HG02759 (cell line): ENCODE measurements around the gene DPP6.
"Not testable (repeated sequence)": the region's sequence is repeated elsewhere in the genome, so short reads cannot be mapped to it uniquely, and the experiment has no call there.

Experiments
- ATAC-seq: cut with Tn5 transposase; IDR thresholded peaks from one replicate; pipeline ENCODE4 v1.9.1; 2021; ENCODE audit warnings: mild to moderate bottlenecking, moderate library complexity; ENCODE audit not compliant: unreplicated experiment

DPP6 gene

DNA sequence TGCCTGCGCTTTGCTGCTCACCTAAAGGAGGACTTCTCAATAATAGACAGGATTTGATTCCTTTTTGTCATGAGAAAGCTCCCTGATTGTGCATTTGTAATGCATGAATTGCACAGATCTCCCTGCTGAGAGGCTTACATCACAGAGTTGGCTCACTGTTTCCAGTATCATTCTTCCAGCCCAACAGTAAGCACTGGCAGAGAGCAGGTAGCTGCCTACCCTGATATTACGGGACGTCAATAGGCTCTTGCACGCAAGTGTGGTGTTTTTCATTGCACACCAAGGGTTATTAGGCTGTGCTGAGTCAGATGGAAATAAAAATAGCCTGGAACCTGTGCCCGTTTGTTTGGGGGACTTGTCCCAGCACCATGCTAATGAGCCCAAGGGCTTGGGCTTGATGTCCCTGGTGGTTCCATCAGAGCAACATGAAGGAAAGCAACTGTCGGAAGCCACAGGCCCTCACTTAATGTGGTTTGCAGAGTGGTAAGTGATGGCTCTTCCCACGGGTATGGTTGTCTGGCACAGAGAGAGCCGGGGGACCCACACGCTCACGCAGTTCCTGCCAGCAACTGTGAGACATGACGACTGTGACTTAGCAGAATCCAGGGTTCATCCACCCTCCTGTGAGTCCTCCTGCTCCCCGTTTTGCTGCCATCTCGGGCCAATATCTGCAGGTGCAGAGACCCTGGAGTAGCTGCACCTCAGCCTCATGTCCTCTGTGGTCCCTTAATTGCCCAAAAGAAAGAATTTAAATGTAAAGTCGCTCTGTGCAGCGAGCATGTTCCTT, 20.4 kb downstream of the DPP6 start:
- not testable (repeated sequence) for ATAC-seq

DNA sequence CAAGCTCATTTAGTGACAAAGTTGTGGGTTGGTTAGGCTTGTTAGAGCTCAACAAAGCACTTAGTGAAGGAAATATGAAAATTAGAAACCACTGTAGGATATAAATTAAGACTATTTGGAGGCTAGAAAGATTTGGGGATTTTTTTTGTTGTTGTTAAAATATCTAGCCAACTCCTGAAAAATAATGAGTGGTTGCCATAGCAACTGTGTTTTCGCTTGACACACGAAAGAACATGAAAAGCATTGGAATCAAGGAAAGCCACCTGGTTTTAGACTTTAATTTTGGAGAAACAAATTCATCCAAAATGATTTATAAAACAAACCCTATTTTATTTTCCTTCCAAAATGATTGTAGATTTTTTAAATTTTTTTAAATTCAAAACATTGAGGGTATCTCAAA, 26.3 kb downstream of the DPP6 start:
- not testable (repeated sequence) for ATAC-seq

DNA sequence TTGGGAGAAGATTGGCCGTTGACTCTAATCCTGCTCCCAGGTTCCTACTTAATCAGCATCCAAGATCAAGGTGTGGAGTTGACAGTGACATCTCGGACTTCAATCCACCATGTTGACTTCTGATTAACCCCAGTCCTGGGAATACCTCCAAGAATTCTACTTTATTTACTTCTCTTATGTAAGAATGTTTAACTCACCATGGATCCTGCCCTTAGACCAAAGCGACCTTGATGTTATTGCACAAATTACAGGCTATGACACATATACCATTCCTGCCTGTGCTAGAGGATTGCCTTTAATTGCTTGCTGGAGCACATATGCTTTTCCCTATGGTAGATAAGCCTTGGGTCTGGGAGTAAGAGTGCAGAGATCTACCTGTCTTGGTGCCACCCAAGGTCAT, 28.1 kb downstream of the DPP6 start:
- ATAC-seq, result not testable (repeated sequence)

DNA sequence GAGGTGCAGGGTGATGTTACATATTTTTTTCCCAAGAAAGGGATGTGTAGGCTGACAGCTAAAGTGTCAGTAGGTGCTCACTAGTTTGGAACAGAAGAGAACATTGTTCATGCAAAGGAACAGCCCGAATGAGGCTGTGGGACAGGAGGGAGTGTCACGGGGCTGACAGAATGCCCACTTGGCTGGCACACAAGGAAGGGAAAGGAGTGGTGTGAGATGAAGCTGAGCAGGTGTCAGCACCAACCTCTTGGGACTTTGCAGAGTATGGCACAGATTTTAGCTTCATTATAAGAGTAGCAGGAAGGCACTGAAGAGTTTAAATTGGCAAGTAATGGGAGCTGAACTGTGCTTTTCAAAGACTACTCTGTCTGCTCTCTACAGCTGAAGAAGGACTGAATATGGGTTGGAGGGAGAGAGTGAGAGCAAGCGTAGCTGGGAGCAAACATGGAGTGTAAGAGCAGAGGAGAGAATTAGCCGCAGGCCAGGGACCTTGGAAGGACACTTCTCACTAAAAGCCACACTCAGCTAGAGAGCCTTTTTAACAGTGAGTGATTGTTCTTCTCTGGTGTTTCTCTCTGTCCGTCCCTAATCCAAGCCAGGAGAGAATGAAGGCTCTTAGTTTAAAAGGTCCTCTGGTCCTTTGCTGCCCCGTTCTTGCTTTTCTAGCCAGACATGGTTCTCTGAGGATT, 35.0 kb downstream of the DPP6 start:
- ATAC-seq, result not testable (repeated sequence)

DNA sequence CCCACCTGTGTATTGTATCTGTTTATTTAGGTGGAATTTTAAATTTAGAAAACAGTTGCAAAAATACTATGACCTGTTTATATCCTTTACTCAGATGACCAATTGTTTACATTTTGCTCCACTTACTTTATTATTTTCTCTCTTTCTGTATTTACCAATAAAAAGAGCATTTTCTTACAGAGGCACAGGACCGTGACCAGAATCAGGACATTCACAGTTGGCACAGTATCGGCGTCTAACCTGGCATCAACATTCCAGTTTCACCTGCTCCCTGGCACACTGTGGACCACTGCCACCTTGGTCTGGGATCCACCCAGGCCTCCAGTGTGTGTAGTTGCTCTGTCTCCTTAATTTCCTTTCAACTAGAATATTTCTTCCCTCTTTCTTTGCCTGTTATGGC, 39.9 kb downstream of the DPP6 start:
- ATAC-seq, result not testable (repeated sequence)

DNA sequence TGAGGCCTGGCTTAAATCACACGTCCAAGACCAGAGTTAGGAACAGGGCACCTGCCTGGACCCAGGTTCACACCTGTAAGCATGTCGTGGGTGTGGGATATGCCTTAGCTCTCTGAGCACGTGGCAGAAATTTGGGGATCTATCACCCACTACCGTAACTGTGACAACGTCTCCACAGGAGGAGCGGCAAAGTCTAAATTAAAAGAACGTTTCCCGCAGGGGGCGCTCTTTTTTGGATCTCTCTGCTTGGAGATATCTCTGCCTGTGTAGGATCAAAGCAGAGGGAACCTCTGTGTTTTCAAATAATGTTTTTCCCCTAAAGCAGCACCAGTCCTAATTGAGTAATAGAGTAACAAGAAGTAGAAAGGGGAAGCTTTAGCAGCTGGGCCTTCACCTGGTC, 43.0 kb downstream of the DPP6 start:
- not testable (repeated sequence) for ATAC-seq

DNA sequence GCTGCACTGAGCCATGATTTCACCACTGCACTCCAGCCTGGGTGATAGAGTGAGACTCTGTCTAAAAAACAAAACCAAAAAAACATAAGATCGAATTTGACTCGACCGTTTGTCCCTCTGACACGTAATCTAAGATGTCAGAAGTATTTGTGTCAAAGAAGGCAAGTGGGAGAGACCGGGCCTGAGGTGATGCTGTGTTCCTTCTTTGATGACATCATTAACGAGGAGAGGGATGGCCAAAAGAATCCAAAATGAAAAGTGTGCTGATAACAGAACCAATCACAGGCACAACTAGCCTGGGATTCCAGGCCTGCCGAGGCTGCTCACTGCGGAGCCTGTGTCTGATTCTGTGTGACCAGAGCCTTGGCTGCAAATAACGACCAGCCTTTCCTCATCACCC, 52.9 kb downstream of the DPP6 start:
- not testable (repeated sequence) for ATAC-seq

DNA sequence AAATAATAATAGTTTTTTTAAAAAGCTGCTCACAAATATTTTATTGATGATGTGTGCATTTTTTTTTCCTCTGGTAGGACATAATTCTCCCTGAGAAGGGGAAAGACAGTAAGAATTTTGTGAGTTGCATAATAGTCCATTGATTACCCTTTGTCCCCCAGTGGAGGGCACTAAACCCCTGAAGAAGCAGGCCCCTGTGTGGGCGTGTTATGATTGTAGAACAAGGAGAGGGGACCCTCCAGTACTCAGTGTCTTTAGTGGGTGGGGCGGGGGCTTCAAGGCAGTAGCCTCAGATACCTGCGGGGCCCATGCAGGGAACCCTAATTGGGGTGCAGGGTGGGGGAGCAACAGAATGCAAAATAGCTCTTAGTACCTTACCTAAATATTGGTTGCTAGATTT, 57.4 kb downstream of the DPP6 start:
- ATAC-seq, result not testable (repeated sequence)

DNA sequence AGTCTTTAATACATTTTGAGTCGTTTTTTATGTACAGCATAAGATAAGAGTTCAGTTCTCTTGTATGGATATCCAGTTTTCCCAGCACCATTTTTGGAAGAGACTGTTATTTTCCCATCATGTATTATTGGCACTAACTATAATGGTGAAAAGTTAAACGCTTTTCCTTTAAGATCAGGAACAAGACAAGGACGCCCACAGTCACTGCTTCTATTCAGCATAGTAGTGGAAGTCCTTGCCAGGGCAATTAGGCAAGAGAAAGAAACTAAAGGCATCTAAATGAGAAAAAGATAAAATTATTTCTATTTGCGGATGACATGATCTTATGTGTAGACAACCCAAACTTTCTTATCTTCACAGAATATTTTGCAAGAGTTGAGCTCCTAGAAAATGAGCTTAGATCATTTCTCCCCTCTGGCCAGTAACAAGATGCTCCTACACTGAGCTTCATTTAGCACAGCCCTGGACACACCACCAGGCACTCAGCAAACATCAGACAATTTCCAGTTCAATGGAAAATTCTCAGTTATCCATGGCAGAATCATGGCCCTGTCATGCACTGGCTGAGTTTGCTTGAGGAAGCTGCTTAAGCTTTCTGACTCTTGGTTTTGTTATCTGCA, 61.6 kb downstream of the DPP6 start:
- not testable (repeated sequence) for ATAC-seq

DNA sequence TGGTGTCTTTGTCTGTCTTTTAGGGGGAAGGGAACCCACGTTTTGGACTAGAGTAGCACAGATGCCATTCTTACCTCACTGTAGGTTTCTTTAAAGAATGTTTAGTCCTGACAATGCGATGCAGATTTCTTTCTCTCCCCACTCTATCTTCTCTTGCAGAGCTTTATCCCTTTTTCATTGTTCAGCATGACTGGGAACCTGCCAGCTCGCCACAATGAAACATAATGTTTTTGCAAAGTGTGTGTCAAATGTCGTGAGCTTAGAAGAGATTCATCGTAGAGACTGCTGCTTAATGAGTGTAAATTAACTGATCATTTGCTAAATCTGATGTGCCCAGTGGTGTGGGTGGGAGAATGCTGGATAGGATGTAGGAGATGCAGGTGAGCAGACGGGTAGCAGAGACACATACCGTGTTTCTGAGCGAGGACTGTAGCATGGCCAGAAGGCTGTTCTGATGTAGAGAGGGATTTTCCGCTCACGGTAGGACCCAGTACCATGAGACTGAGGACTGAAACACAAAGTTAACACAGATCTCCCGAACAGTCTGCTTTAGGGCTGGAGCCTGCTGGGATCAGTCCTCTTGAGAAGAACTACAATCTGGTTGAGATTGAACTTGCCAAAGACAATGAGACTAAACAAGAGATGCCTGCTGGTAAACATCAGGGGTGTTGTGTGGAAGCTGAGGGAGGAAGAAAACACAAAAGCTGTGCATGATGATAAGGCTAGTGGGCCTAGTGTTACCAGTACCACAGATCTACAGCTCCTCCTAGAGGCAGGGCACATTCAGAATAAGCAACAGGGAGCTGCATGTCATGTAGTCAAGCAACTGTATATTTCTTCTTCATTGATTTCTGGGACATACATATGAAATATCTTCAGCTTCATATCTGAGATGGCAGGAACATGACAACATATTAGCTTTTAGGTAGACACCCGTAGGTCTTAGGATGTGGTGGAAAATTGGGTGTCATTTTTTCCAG, 65.5 kb downstream of the DPP6 start:
- ATAC-seq, result not testable (repeated sequence)

DNA sequence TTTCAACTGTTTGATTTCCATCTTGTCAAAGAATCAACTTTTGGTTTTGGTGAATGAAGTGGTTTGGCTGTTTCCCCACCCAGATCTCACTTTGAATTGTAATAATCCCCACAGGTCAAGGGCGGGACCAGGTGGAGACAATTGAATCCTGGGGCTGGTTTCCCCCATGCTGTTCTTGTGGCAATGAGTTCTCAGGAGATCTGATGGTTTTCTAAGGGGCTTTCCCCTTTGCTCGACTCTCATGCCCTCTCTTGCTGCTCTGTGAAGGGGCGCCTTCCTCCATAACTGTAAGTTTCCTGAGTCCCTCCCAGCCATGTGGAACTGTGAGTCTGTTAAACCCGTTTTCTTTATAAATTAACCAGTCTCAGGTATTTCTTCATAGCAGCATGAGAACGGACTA, 68.6 kb downstream of the DPP6 start:
- ATAC-seq, result not testable (repeated sequence)

DNA sequence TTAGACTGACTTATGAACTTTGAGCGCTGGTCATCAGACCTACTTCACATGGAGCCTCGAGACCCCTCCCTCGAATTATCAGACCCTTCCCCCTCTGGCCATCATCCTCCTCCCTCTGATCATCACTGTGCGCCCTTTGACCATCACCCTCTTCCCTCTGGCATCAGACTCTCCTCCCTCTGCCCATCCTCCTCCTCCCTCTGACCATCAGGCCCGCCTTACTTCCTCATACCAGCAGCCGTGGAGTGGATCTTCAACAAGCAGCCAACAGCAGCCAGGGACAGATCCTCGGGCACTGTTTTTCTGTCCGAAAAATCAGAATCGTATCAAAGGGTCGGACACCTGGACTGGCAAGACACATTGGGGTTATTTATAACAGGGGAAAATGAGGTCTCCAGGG, 70.5 kb downstream of the DPP6 start:
- not testable (repeated sequence) for ATAC-seq

DNA sequence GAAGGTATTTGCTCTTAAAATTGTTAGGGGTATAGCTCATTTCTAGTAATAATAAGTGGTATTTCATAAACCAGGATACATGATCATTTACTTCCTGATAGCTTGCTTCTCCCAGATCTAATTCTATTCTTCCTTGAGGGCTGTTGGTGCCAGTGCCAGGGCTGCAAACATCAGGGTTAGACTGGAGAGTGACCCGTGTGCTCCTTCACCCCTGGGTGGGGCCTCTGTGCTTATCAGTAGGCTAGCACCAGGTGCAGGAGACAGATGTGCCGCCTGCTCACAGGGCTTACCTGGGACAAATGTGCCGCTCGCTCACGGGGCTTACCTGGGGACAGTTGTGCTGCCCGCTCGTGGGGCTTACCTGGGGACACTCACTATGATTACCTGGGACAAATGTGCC, 71.2 kb downstream of the DPP6 start:
- not testable (repeated sequence) for ATAC-seq

DNA sequence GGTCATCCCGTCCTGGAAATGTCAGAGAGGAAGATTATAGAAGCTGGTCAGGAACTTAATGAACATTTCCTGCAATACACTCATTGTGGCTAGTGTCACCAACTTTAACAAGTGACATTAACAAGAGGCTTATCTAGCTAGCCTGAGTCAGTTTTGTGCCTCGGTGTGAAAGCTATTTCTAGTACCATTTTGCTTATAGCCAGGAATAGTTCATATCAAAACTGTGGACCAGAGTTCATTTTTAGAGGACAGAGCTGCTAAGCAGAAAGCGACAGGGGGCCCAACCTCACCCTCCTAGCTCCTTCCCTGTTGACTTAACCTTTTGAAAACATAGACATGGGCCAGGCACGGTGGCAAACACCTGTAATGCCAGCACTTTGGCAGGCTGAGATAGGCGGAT, 76.9 kb downstream of the DPP6 start:
- ATAC-seq, result not testable (repeated sequence)

DNA sequence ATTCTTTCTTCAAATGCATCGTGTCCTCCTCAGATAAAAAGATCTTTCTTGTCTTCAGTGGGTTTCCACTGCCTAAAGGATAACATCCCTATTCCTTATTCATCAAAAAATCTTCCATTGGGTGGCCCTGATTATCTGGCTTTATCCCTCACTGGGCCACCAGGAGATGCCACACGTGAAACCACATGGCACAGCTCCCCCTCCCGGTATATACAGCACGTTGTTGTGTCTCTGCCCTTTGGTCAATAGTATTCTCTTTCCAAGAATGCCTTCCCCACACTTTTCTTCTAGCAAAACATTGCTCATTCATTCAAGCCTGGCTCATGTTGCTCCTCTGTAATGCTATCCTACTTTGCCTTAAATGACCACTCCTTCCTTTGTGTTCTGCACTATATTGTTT, 80.4 kb downstream of the DPP6 start:
- not testable (repeated sequence) for ATAC-seq

DNA sequence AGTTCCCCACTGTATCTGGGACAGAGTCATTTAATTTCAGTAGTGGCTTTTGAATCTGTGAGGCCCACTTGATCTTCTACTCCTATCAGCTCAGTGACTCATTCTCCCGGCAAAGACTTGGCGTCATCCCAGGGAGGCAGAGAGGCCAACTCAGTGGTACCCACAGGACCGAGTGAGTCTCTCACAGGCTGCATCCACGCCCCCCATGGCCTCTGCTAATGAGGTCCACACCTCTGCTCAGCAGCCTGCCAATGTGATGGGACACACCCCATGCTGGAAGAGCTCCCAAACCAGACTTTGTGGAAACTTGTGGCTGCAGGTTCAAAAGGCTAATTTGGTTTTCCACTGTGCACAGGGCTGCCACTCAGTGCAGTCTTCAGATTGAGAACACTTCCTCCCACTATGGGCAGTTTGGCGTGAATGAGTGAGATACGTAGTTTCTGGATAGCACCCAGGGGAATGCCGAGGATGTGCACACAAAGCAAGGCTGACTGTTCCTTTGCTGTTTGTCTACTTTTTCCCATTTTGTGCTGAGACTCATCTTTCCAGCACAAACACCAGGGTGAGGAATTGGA, 81.6 kb downstream of the DPP6 start:
- not testable (repeated sequence) for ATAC-seq

DNA sequence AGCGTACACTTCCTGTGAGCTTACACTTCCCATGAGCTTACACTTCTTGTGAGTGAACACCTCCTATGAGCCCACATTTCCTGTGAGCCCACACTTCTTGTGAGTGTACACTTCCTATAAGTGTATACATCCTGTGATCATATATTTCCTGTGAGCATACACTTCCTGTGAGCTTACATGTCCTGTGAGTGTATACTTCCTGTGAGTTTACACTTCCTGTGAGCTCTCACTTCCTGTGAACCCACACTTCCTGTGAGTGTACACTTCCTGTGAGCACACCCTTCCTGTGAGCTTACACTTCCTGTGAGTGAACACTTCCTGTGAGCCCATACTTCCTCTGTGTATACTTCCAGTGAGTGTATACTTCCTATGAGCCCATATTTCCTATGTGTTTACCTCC, 82.5 kb downstream of the DPP6 start:
- not testable (repeated sequence) for ATAC-seq

DNA sequence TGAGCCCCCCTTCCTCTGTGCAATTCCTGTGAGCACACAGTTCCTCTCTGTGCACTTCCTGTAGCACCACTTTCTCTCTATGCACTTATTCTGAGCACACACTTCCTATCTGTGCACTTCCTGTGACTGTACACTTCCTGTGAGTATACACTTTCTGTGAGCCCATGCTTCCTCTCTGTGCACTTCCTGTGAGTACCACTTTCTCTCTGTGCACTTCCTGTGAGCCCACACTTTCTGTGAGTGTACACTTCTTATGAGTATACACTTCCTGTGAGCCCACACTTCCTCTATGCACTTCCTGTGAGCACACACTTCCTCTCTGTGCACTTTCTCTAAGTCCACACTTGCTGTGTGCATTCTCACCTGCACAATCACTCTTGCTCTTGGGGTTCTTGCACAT, 83.4 kb downstream of the DPP6 start:
- ATAC-seq, result not testable (repeated sequence)

DNA sequence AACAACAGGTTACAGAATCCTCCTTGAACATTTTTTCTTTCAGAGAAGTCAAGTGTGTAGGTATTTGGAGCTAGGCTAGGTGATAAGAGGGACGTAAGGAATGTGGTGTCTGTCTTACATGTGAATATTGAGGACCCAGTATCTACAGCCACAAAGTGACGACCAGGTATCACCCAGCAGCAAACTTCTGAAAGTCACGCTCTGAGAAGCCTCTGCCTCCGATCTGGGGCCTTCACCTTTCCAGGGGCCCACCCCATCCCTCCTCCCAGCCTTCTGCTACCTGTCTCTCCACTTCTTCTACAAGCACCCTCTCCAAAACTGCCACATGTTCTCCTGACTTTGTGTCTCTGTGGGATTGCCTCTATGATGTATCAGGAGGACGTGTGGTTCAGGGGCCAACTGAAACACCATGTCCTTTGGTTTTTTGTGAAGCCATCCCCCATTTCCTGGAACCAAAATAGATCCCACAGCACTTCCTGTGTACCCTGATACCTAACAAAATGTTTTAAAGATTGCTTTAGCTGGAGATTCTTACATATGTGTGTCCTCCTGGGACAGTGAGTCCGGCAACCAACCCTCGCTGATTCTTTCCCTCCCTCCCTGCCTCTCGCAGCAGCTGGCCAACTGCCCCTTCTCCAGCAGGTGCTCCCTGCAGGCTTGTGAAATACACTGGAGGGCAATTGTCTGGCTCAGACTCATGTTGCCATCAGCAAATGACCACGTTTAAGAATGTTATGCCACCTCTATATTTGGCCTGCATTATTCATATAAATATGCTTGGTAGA, 93.9 kb downstream of the DPP6 start:
- ATAC-seq, result not testable (repeated sequence)

DNA sequence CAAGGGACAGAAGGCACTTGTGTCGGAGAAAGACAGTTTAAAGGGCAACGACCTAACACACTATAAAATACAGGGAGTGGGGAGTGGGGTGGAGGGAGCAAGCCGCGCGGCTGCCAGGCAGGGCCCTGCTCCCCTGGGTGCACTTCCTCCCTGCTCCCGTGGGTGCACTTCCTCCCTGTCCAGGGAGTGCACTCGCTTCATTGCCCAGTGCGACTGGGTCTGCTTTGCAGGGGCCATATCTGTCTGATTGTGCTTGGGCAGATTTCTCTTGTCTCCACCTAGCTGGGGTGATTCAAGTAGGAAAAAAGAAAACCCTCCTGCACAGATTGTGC, 94.5 kb downstream of the DPP6 start:
- not testable (repeated sequence) for ATAC-seq
